Fibroblast of lung (primary cell): ENCODE results near the gene SLC23A2.

Source experiments
- CTCF ChIP-seq, 2 donors: IDR thresholded peaks in 1 of 2; conservative IDR thresholded peaks in 1 of 2; 1 replicate in 1 of 2; 2 replicates in 1 of 2; pipeline ENCODE4 v1.5.1; 2011 to 2012; ENCODE audit warnings: low read length in 2 of 2, control low read depth in 1 of 2, inconsistent platforms in 1 of 2, low read depth in 1 of 2, mild to moderate bottlenecking in 1 of 2
- EZH2 ChIP-seq: IDR thresholded peaks from 2 replicates; pipeline ENCODE4 v1.5.1; 2012; ENCODE audit warnings: low read length, control low read depth, mild to moderate bottlenecking; ENCODE audit errors: missing control alignments

- TF ChIP-seq CTCF (conservative IDR thresholded peaks at IDR 0.05 in 1 of 2, IDR thresholded peaks at IDR 0.05 in 1 of 2; ENCODE audit: low read depth in 1 of 2, low read length in 2 of 2), result no peak
- TF ChIP-seq EZH2, result no peak
Measured at GRCh38 chr20:4989570-4989969, 11.7 kb downstream of the SLC23A2 start.
